ENCODE measurements around the gene PRM2.

- no peak for TF ChIP-seq REST (IDR thresholded peaks at IDR 0.05; ENCODE audit: insufficient read depth in 1 of 2, low read depth in 2 of 2, low read length in 2 of 2)
- no peak for TF ChIP-seq POLR2AphosphoS5 (IDR thresholded peaks at IDR 0.05; ENCODE audit: low read depth, low read length)
- TF ChIP-seq TAF1 (IDR thresholded peaks at IDR 0.05; ENCODE audit: borderline replicate concordance, insufficient read depth, low read length), result no peak
- no peak for TF ChIP-seq SIN3A (IDR thresholded peaks at IDR 0.05; ENCODE audit: borderline replicate concordance, insufficient read depth, low read length)
- no peak for TF ChIP-seq FOXP2 (optimal IDR thresholded peaks at IDR 0.05; ENCODE audit: borderline replicate concordance, extremely low read depth, extremely low read length, insufficient read depth)
Measured at GRCh38 chr16:11310997-11311561, 34.8 kb upstream of the PRM2 start.

Data from PFSK-1 (cell line).